Lower lobe of right lung (tissue), 2 donors: ENCODE measurements around the gene PDE9A. TPM values are rescaled to one million over a fixed set of nuclear protein-coding genes. Genes with fewer than 3 reads are reported as not detected.

Experiments used
- ATAC-seq, 2 donors: fragments of 200-7000 bp; cut with Tn5 transposase; one replicate each; pipeline ENCODE4 v1.9.1; 2020 to 2022; ENCODE audit warnings: mild to moderate bottlenecking in 2 of 2, moderate library complexity in 2 of 2
- DNase-seq: peaks from one replicate; pipeline ENCODE4 v3.0.0-alpha.2; 2020
- H3K27ac ChIP-seq: fragments of 200-600 bp; one replicate; pipeline ENCODE4 v1.8.0; 2022
- H3K27me3 ChIP-seq: fragments of 200-600 bp; one replicate; pipeline ENCODE4 v1.8.0; 2022; ENCODE audit warnings: low read depth
- H3K36me3 ChIP-seq: fragments of 200-600 bp; one replicate; pipeline ENCODE4 v1.8.0; 2022; ENCODE audit warnings: mild to moderate bottlenecking
- H3K4me1 ChIP-seq: fragments of 200-600 bp; one replicate; pipeline ENCODE4 v1.8.0; 2022
- H3K4me3 ChIP-seq: fragments of 200-600 bp; one replicate; pipeline ENCODE4 v1.8.0; 2022; ENCODE audit warnings: mild to moderate bottlenecking
- H3K9me3 ChIP-seq: fragments of 200-600 bp; one replicate; pipeline ENCODE4 v1.8.0; 2022
- intact Hi-C: fragments of 100-400 bp; cut with DNase I; formaldehyde crosslinking; loops from one replicate; pipeline ENCODE4 v1.11.0; 2022
- total RNA-seq: library from RNA; stranded (reverse); fragmentation: NEBNext Ultra II Directional; extraction: Animal tissue kit (Norgen Biotek cat#: 25700); gene quantifications from one replicate; pipeline ENCODE4 v1.2.1, GENCODE V29; 2021
- TF ChIP-seq, protein P1 (sequence below): fragments of 200-600 bp; IDR thresholded peaks from one replicate; pipeline ENCODE4 v1.8.0; 2022; ENCODE audit warnings: antibody characterized with exemption, mild to moderate bottlenecking
- donor health status: DM: no; HTN: yes; CAD: no; lungs with severe emphysema.

The PDE9A gene
- total RNA-seq, 1 donor from 2014 or later = 12.8 TPM

DNA sequence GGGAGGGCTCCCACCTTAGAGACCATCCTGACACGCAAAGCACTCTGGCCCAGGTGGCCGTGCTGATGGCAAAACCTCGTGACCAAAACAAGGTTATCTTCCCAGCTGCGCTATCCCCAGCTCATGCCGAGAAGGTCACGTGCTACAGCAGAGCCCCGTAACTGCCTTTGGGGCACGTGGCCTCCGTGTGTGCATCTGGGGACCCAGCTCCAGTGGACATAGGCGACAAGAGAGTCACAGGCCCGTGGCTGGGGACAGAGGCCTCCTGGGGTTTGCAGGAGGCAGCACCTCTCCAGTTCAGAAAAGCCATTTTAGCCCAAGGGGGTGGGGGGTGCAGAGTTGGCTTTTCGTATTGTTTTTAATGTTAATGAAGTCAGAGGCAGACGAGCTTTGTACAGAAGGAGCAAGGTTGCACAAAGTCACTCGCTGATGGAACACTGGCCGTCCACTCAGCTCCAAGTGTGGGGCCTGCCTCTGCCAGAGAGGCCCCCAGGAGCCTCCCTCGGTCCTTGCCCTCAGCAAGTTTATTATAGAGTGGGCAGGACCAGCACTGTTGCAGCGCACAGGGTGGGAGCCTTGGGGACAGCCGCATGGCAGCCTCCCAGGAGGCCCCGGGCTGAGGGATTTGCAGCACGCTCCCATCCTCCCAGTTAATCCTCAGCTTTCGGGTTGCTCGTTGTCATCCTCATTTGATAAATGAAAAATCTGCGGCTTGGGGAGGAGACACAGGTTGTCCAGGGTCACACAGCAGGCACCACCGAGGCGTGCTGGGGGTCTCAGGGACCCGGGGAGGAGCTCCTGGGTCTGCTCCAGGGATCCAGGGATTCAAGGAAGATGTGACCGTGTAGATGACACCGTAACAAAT, 8.0 kb upstream of the PDE9A start:
- intact Hi-C loops = no loop called here
- DNase-seq (no peak), ATAC-seq (no peak)
- no peaks in the 10 kb centered on the region for H3K27me3 ChIP-seq
- no peak overlapping the region for H3K4me3 ChIP-seq
- TF ChIP-seq, protein P1, sequence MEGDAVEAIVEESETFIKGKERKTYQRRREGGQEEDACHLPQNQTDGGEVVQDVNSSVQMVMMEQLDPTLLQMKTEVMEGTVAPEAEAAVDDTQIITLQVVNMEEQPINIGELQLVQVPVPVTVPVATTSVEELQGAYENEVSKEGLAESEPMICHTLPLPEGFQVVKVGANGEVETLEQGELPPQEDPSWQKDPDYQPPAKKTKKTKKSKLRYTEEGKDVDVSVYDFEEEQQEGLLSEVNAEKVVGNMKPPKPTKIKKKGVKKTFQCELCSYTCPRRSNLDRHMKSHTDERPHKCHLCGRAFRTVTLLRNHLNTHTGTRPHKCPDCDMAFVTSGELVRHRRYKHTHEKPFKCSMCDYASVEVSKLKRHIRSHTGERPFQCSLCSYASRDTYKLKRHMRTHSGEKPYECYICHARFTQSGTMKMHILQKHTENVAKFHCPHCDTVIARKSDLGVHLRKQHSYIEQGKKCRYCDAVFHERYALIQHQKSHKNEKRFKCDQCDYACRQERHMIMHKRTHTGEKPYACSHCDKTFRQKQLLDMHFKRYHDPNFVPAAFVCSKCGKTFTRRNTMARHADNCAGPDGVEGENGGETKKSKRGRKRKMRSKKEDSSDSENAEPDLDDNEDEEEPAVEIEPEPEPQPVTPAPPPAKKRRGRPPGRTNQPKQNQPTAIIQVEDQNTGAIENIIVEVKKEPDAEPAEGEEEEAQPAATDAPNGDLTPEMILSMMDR = no peak
- H3K36me3 ChIP-seq = no peaks in the 10 kb centered on the region
- H3K9me3 ChIP-seq = no peaks in the 10 kb centered on the region
- H3K27ac ChIP-seq = no peak overlapping the region
- peaks cover 10% of the 10 kb centered on the region for H3K4me1 ChIP-seq

DNA sequence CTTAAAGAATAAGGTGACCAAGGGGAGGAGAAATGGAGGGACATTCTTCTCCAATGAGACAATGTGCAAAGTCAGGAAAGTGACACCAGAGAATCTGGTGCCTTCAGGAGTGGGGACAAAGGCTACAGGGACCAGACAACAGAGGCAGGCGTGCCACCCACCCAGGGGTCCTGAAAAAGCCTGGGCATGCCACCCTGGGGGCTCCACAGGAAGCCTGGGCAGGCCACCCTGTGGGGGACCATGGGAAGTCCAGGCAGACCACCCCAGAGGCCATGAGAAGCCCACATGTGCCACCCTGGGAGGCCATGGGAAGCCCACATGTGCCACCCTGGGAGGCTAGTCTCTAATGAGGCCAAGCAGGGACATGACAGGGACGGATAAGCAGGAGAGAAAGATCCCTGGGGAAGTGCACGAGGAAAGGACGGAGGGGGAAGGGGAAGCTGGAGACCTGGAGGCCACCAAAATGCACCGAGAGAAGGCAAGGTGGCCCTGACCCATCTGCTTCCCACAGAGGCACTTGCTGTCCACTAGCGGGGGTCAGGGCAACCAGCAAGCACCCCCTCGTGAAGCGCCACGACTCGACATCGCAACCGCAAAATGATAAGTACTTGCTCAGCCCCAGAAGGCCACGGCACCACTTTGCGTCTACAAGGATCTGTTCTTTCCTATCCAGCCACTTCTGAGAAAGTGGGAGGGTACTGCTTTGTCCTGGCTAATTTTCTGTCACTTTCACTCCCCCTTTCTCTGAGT, 7.2 kb upstream of the PDE9A start:
- Histone ChIP-seq H3K9me3 (no peaks in the 10 kb centered on the region), H3K4me1 (peaks cover 2% of the 10 kb centered on the region), H3K36me3 (no peaks in the 10 kb centered on the region), H3K27ac (no peak overlapping the region), H3K4me3 (no peak overlapping the region), H3K27me3 (no peaks in the 10 kb centered on the region)
- TF ChIP-seq, protein P1 = no peak
- DNase-seq (no peak), ATAC-seq (no peak)
- intact Hi-C loops = no loop called here

DNA sequence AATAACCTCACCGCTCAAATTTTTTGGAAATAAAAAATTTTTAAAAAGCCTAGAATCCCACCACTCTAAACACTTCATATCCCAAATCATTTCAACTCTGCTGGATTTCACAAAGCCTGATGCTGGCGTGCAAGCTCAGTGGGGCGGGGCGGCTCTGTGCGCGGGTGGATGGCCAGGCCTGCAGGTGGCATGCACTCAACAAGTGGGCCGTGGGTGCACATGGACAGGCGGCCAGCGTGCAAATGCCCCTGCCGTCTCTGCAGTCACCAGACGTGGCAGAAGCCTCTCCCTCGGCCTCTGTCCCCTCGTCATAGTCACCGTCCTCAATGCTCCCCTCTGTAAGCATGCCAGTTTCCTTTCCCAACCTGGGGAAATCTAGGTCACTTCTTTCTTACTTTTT, 6.6 kb upstream of the PDE9A start:
- no peak overlapping the region for H3K4me3 ChIP-seq
- H3K36me3 ChIP-seq = no peaks in the 10 kb centered on the region
- no peak for DNase-seq
- no peak for ATAC-seq
- TF ChIP-seq, protein P1 = no peak
- intact Hi-C loops = no loop called here
- no peaks in the 10 kb centered on the region for H3K4me1 ChIP-seq
- H3K27ac ChIP-seq = no peak overlapping the region
- H3K27me3 ChIP-seq = no peaks in the 10 kb centered on the region
- H3K9me3 ChIP-seq = no peaks in the 10 kb centered on the region

DNA sequence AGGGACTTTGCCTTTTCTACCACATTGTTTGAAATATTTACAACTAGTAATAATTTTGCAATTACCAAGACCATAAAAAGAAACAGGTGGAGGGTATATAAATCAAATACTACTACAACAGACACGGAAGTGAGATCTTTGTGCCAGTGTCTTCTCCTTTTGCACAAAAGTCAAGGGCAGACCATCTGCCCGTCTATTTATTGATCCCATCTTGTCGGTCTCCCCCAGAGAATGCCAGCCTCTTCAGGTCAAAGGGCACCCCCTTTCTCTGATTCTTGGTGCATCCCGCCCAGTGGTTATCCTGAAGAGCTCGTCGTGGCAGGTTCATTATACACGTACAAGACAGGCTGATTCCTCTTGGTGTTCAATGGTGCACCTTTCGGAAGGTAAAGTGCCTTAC, 4.8 kb upstream of the PDE9A start:
- ATAC-seq = no peak
- intact Hi-C loops = no loop called here
- TF ChIP-seq, protein P1 = no peak
- peaks cover under 1% of the 10 kb centered on the region for H3K27me3 ChIP-seq
- no peak for DNase-seq
- peaks cover 11% of the 10 kb centered on the region for H3K4me1 ChIP-seq
- H3K36me3 ChIP-seq = no peaks in the 10 kb centered on the region
- no peak overlapping the region for H3K27ac ChIP-seq
- H3K4me3 ChIP-seq = no peak overlapping the region
- no peaks in the 10 kb centered on the region for H3K9me3 ChIP-seq

DNA sequence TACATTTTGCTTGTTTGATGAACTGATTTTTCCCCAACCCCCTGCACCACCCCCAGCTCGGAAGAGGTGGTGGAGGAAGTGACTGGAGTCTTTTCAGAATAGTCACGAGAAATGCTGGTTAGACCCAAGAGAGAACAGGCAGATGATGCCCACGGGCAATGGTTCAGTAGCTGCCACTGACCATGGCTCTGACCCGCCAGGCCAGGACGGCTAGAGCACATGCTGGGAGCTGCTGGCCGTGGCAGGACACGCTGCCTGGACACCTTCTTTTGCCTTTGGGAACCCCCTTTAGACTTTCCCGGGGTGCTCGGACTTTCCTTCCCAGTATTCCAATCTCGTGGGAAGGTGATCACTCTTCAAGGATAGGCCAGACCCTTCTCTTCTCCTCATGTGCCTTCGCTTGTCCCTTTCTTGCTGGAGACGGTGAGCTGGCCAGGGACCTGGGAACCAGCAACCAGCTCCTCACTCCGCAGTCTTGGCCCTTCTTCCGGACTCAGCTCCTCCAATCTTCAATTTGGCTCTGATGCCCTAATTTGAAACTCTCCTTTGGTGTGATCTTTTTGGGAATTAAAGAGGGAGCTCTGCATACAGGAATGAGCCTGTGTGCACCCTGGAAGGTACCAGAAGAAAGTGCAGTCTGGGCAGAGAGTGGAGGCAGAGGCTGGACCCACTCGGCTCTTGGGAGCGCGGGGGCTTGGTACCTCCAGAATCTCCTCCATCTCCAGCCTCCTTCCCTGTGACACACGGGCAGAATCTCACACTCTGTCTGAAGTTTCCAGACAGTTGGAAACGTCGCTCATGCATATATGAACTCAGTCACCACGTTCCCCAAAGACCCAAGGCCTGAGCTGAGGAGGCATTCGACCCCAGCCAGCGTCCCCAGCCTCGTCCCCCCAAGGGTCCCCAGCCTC, 4.0 kb upstream of the PDE9A start:
- no peak for DNase-seq

More for the DNA sequence above, 4.0 kb upstream of the PDE9A start:
- Histone ChIP-seq H3K9me3 (no peaks in the 10 kb centered on the region), H3K36me3 (no peaks in the 10 kb centered on the region), H3K27ac (no peak overlapping the region), H3K4me3 (no peak overlapping the region), H3K4me1 (peaks cover 16% of the 10 kb centered on the region), H3K27me3 (peaks cover 6% of the 10 kb centered on the region)
- TF ChIP-seq, protein P1 = no peak
- no peak for ATAC-seq
- intact Hi-C loops = no loop called here
